HepG2 (cell line): ENCODE data around the gene HOXD4. TPM values are rescaled to one million over a fixed set of nuclear protein-coding genes. Genes with fewer than 3 reads are reported as not detected.
A peak's percentile ranks its signal among the peaks of the same experiment; 100 is the strongest.

ENCODE experiments used
- MTF2 ChIP-seq: sonication (generic); formaldehyde crosslinking; IDR thresholded peaks from 2 replicates; pipeline ENCODE4 v1.5.0; 2020; ENCODE audit warnings: missing genetic modification reagents, borderline replicate concordance
- PLRG1 ChIP-seq: fragments of 450-650 bp; conservative IDR thresholded peaks from 2 replicates; pipeline ENCODE4 v1.6.1; 2016
- RBAK ChIP-seq: sonication (generic); formaldehyde crosslinking; IDR thresholded peaks from 2 replicates; pipeline ENCODE4 v1.5.1; 2020; ENCODE audit warnings: mild to moderate bottlenecking, missing genetic modification reagents
- REST ChIP-seq, 2 experiments: IDR thresholded peaks; 2 replicates each; pipeline ENCODE4 v1.6.1; 2011 to 2012; ENCODE audit warnings: low read length in 2 of 2, borderline replicate concordance in 1 of 2, low read depth in 1 of 2, mild to moderate bottlenecking in 1 of 2, moderate library complexity in 1 of 2
- RNF2 ChIP-seq: fragments of 450-650 bp; conservative IDR thresholded peaks from 2 replicates; pipeline ENCODE4 v1.6.1; 2016; ENCODE audit warnings: low read depth
- SMAD9 ChIP-seq: sonication (generic); formaldehyde crosslinking; IDR thresholded peaks from 2 replicates; pipeline ENCODE4 v1.5.1; 2020; ENCODE audit warnings: mild to moderate bottlenecking, missing genetic modification reagents
- ZC3H4 ChIP-seq: sonication (generic); formaldehyde crosslinking; IDR thresholded peaks from 2 replicates; pipeline ENCODE4 v1.4.0; 2020; ENCODE audit warnings: missing genetic modification reagents, borderline replicate concordance
- ZNF232 ChIP-seq: sonication (generic); formaldehyde crosslinking; IDR thresholded peaks from 2 replicates; pipeline ENCODE4 v1.4.0; 2020; ENCODE audit warnings: missing genetic modification reagents, borderline replicate concordance
- ZNF33B ChIP-seq: sonication (generic); formaldehyde crosslinking; IDR thresholded peaks from 2 replicates; pipeline ENCODE4 v1.5.1; 2020; ENCODE audit warnings: mild to moderate bottlenecking, missing genetic modification reagents
- ZSCAN25 ChIP-seq: sonication (generic); formaldehyde crosslinking; IDR thresholded peaks from 2 replicates; pipeline ENCODE4 v1.8.0; 2022; ENCODE audit warnings: mild to moderate bottlenecking, missing genetic modification reagents
- ZSCAN9 ChIP-seq: IDR thresholded peaks from 2 replicates; pipeline ENCODE4 v1.6.1; 2016; ENCODE audit warnings: borderline replicate concordance
- polyA plus RNA-seq, 8 experiments: library from polyadenylated mRNA; depleted of rRNA in 3 of 8; stranded (reverse) in 7 of 8; unstranded in 1 of 8; fragments of >200 nt; fragmentation: Illumina TruSeq in 4 of 8; extraction: Trizol in 4 of 8; gene quantifications; 2 replicates each; pipeline versions ENCODE4 v1.2.1 to v1.2.3, GENCODE V29; 2011 to 2016; ENCODE audit warnings: low read depth in 4 of 8, missing spikeins in 1 of 8, mixed read lengths in 1 of 8; ENCODE audit not compliant: insufficient read depth in 1 of 8
- total RNA-seq, 5 experiments: library from RNA; depleted of rRNA; stranded (reverse); fragments of >200 nt; fragmentation: Illumina TruSeq; extraction: Trizol; gene quantifications; 2 replicates each; pipeline ENCODE4 v1.2.3, GENCODE V29; 2016; ENCODE audit warnings: low read depth in 1 of 5
- TF ChIP-seq, protein P1 (sequence below): sonication (generic); formaldehyde crosslinking; IDR thresholded peaks from 2 replicates; pipeline ENCODE4 v1.9.0; 2021; ENCODE audit warnings: missing genetic modification reagents, borderline replicate concordance
- TF ChIP-seq, protein P2 (sequence below): sonication (generic); formaldehyde crosslinking; IDR thresholded peaks from 2 replicates; pipeline ENCODE4 v1.8.1; 2023; ENCODE audit warnings: mild to moderate bottlenecking, missing genetic modification reagents
- TF ChIP-seq, protein P3 (sequence below): sonication (generic); formaldehyde crosslinking; IDR thresholded peaks from 2 replicates; pipeline ENCODE4 v1.5.0; 2020; ENCODE audit warnings: mild to moderate bottlenecking, missing genetic modification reagents

Gene HOXD4
- total and polyA plus RNA-seq, 2 of the 13 experiments (the other 11 are each of a cell fraction or from before 2014, with no cell fraction given): not detected

DNA sequence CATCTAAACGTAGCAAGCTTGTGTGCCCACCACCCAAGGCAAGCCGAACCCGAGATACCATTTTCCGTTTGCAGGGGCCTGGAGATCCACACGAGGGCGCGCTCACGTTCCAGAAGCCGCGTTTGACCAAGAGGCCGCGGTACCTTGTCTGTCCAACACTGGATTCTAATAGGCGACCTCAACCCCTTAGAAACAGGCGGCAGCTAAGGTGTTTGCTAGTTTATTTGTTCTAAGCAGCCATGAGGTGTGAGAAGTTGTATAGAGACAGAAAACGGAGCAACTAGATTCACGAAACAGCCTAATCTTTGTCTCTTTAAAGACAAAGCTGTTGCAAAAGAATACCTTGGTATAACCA lies 40.1 kb upstream of the HOXD4 start (continued):
- peak; percentile 93 for TF ChIP-seq RNF2
- TF ChIP-seq PLRG1: no peak
- no peak for TF ChIP-seq ZNF232 (CRISPR knock-in tag)
- TF ChIP-seq ZNF33B (CRISPR knock-in tag): no peak
- TF ChIP-seq REST (IDR thresholded peaks at IDR 0.05; ENCODE audit: borderline replicate concordance in 1 of 2, low read depth in 1 of 2, low read length in 2 of 2): no peak
- TF ChIP-seq MTF2: 0 out of 2 replicates have a peak, but pooled peaks have one; percentile 52
- no peak for TF ChIP-seq ZSCAN25 (CRISPR knock-in tag)
- no peak for TF ChIP-seq SMAD9 (CRISPR knock-in tag)
- no peak for TF ChIP-seq RBAK (CRISPR knock-in tag)
- TF ChIP-seq, protein P1, sequence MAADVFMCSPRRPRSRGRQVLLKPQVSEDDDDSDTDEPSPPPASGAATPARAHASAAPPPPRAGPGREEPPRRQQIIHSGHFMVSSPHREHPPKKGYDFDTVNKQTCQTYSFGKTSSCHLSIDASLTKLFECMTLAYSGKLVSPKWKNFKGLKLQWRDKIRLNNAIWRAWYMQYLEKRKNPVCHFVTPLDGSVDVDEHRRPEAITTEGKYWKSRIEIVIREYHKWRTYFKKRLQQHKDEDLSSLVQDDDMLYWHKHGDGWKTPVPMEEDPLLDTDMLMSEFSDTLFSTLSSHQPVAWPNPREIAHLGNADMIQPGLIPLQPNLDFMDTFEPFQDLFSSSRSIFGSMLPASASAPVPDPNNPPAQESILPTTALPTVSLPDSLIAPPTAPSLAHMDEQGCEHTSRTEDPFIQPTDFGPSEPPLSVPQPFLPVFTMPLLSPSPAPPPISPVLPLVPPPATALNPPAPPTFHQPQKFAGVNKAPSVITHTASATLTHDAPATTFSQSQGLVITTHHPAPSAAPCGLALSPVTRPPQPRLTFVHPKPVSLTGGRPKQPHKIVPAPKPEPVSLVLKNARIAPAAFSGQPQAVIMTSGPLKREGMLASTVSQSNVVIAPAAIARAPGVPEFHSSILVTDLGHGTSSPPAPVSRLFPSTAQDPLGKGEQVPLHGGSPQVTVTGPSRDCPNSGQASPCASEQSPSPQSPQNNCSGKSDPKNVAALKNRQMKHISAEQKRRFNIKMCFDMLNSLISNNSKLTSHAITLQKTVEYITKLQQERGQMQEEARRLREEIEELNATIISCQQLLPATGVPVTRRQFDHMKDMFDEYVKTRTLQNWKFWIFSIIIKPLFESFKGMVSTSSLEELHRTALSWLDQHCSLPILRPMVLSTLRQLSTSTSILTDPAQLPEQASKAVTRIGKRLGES (CRISPR knock-in tag): no peak
- TF ChIP-seq, protein P2, sequence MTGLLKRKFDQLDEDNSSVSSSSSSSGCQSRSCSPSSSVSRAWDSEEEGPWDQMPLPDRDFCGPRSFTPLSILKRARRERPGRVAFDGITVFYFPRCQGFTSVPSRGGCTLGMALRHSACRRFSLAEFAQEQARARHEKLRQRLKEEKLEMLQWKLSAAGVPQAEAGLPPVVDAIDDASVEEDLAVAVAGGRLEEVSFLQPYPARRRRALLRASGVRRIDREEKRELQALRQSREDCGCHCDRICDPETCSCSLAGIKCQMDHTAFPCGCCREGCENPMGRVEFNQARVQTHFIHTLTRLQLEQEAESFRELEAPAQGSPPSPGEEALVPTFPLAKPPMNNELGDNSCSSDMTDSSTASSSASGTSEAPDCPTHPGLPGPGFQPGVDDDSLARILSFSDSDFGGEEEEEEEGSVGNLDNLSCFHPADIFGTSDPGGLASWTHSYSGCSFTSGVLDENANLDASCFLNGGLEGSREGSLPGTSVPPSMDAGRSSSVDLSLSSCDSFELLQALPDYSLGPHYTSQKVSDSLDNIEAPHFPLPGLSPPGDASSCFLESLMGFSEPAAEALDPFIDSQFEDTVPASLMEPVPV (CRISPR knock-in tag): no peak
- TF ChIP-seq ZC3H4: no peak
- TF ChIP-seq, protein P3, sequence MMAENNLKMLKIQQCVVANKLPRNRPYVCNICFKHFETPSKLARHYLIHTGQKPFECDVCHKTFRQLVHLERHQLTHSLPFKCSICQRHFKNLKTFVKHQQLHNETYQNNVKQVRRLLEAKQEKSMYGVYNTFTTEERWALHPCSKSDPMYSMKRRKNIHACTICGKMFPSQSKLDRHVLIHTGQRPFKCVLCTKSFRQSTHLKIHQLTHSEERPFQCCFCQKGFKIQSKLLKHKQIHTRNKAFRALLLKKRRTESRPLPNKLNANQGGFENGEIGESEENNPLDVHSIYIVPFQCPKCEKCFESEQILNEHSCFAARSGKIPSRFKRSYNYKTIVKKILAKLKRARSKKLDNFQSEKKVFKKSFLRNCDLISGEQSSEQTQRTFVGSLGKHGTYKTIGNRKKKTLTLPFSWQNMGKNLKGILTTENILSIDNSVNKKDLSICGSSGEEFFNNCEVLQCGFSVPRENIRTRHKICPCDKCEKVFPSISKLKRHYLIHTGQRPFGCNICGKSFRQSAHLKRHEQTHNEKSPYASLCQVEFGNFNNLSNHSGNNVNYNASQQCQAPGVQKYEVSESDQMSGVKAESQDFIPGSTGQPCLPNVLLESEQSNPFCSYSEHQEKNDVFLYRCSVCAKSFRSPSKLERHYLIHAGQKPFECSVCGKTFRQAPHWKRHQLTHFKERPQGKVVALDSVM (CRISPR knock-in tag): no peak
- TF ChIP-seq ZSCAN9 (CRISPR knock-in tag): no peak
